Ectodermal cell (in vitro differentiated cells): ENCODE measurements around the gene GAP43.

Experiments used
- H3K27ac ChIP-seq: 2 replicates; pipeline ENCODE4 v1.7.0; 2013; ENCODE audit warnings: mild to moderate bottlenecking, low read depth, low read length; ENCODE audit not compliant: insufficient read depth, poor library complexity, severe bottlenecking
- H3K27me3 ChIP-seq: 2 replicates; pipeline ENCODE4 v1.7.0; 2013; ENCODE audit warnings: mild to moderate bottlenecking, low read length; ENCODE audit not compliant: insufficient read depth, control insufficient read depth, poor library complexity, severe bottlenecking
- H3K36me3 ChIP-seq: one replicate; pipeline ENCODE4 v1.7.0; 2013; ENCODE audit warnings: low read length; ENCODE audit not compliant: control insufficient read depth, insufficient read depth
- H3K4me1 ChIP-seq: one replicate; pipeline ENCODE4 v1.7.0; 2013; ENCODE audit warnings: low read length; ENCODE audit not compliant: control insufficient read depth, insufficient read depth
- H3K4me3 ChIP-seq: 2 replicates; pipeline ENCODE4 v1.7.0; 2013; ENCODE audit warnings: low read depth, low read length, control low read depth; ENCODE audit not compliant: insufficient read depth
- H3K9me3 ChIP-seq: 2 replicates; pipeline ENCODE4 v1.7.0; 2013; ENCODE audit warnings: mild to moderate bottlenecking, low read length, moderate library complexity; ENCODE audit not compliant: control insufficient read depth
- WGBS, 2 experiments: methylation state at CpG; one replicate each; pipeline ENCODE4 v1.1.7; 2013; ENCODE audit warnings: missing lambda C conversion rate in 2 of 2; 5-methylcytosine and 5-hydroxymethylcytosine counted together

GAP43 gene

DNA sequence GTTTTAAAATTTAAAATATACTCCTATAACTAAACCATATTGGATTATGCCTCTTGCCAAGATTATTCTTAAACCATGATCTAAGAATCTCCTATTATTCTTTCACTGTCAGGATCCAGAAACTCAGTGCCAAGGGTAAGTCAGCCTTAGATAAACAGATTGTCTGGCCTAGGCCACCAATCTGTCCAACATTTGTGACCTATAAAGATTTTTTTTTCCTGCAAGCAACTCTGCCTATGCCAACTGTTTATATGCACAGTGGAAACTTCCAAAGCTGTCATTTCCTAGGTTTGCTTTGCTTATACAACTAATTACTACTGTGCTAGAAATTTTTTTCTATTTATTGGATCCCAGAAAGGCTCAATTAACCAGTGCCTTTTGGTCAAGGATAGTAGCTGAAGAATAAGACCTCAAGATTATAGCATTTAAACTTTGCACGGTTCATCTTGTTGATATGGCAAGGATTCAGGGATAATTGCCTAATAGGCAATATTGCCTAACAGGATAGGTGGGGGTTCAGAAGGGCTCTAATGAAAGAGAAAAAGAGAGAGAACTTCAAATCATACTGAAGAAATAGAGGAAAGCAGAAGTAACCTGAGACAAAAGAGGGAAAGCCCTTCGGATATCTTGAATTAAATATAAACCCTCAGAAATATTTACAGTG, 22.8 kb downstream of the GAP43 start:
- Histone ChIP-seq H3K9me3 (no peaks in the 10 kb centered on the region), H3K27me3 (no peaks in the 10 kb centered on the region), H3K4me3 (no peak overlapping the region), H3K36me3 (no peaks in the 10 kb centered on the region), H3K27ac (no peak overlapping the region), H3K4me1 (no peaks in the 10 kb centered on the region)
- 89 to 100% methylated on average over 1 to 2 of the region's 2 CpGs for WGBS, 2 experiments

DNA sequence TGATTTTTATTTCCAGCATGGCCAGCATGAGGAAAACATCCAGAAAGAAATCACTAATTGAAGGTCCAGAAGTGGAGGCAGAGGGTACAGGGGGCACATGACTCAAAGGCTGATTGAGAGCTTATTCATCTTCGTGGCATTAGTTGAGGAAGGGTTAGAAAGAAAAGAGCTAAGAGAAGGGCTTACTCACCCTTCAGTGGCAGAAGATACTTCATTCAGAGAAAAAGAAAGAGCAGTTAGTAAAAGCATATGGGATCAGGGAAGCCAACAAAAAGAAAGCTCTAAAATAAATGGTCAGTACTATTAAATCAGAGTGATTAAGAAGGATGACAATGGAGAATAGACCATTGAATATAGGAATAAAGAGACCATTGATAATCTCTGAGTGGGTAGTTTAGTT, 25.2 kb downstream of the GAP43 start:
- 87 to 94% methylated on average over 1 of the region's 1 CpG for WGBS, 2 experiments
- no peak overlapping the region for H3K27ac ChIP-seq
- H3K36me3 ChIP-seq, result no peaks in the 10 kb centered on the region
- H3K9me3 ChIP-seq, result no peaks in the 10 kb centered on the region
- H3K27me3 ChIP-seq, result no peaks in the 10 kb centered on the region
- H3K4me3 ChIP-seq, result no peak overlapping the region
- no peaks in the 10 kb centered on the region for H3K4me1 ChIP-seq

DNA sequence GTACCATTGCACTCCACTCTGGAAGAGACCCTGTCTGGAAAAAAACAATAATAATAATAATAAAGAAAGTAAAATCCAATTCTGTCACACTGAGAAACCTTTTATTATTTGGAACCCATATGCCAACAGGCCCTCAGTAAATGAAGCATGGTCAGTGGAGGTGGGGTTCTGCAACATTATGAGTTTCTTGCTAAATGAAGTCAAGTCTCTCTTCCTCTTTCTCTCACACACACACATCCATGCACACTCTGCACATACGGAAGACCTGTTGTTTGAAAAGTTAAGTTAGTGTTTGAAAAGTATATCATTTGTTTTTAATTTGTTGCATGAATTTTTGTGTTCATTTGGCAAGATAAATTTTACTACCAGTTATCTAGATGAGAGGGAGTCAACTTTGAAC, 27.8 kb downstream of the GAP43 start:
- Histone ChIP-seq H3K27ac (no peak overlapping the region), H3K4me1 (no peaks in the 10 kb centered on the region), H3K27me3 (no peaks in the 10 kb centered on the region), H3K4me3 (no peak overlapping the region), H3K36me3 (no peaks in the 10 kb centered on the region), H3K9me3 (no peaks in the 10 kb centered on the region)
- no CpG with 5 or more reads among the region's 1 CpG for WGBS, 2 experiments

DNA sequence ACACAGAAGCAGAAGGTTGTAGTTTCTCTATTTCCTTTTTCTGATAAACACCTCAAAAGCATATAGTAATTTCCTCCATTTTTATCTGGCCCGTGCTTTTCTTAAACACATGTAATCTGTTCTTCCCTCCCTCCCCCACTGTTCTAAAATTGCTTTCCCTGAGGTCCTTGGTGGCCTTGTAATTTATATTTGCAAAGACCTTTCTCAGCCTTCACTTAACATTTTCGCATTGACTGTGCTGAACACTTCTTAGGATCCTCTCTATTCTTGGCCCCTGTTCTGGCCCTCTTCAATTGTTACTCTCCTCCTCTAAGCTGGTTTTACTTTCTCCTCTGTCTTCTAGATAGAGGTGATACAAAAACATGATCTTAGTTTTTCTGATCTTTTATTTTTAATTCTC, 28.3 kb downstream of the GAP43 start:
- Histone ChIP-seq H3K27ac (no peak overlapping the region), H3K27me3 (no peaks in the 10 kb centered on the region), H3K4me1 (no peaks in the 10 kb centered on the region), H3K36me3 (no peaks in the 10 kb centered on the region), H3K9me3 (no peaks in the 10 kb centered on the region), H3K4me3 (no peak overlapping the region)
- 93 to 100% methylated on average over 2 of the region's 2 CpGs for WGBS, 2 experiments

DNA sequence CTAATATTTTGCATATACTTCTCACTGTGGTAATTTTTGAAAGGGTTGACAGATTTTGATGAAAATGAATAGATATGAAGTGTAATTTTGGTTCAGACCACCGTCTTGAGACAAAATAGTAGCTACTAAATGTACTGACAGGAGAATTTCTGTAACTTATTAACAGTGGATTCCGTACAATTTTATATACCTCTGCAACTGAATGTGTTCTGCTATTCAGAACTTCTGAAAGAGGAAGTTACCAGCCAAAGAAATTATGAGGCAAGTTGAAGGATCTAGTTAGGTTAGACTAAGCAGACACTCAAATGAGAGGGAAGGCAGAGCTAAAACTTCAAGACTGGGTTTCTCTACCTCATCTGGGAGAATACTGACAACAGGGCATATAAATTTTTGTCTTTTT, 29.4 kb downstream of the GAP43 start:
- WGBS, 2 experiments, result 94 to 96% methylated on average over 2 of the region's 2 CpGs
- no peaks in the 10 kb centered on the region for H3K27me3 ChIP-seq
- no peaks in the 10 kb centered on the region for H3K4me1 ChIP-seq
- no peaks in the 10 kb centered on the region for H3K9me3 ChIP-seq
- no peak overlapping the region for H3K27ac ChIP-seq
- no peaks in the 10 kb centered on the region for H3K36me3 ChIP-seq
- no peak overlapping the region for H3K4me3 ChIP-seq

DNA sequence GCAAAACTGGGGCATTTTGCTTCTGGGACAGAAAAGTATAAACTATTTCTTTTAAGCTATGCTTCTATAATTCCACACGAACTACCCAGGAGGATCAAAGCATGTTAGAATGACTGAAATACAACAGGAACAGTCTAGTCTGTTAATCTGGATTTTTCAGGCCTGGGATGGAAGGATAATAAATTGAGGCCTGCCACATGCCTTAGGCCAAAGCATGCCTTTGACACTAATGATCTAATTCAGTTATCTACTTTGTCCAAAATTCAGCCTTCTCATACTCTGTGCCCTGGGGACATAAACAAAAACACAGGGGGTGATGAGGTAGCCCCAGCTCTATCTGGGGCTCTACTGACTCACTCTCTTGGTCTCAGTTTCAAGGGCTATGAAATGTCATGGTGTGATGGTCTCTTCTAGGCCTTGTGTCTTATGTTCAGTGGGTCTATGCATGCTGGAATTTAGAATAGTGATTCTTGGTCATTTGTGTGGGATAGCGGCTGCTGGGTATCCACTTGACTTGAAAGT, 32.5 kb downstream of the GAP43 start:
- no peaks in the 10 kb centered on the region for H3K36me3 ChIP-seq
- no peaks in the 10 kb centered on the region for H3K9me3 ChIP-seq
- no peaks in the 10 kb centered on the region for H3K27me3 ChIP-seq
- 94 to 98% methylated on average over 2 of the region's 2 CpGs for WGBS, 2 experiments
- H3K4me3 ChIP-seq, result no peak overlapping the region
- peaks cover 17% of the 10 kb centered on the region for H3K4me1 ChIP-seq
- no peak overlapping the region for H3K27ac ChIP-seq

DNA sequence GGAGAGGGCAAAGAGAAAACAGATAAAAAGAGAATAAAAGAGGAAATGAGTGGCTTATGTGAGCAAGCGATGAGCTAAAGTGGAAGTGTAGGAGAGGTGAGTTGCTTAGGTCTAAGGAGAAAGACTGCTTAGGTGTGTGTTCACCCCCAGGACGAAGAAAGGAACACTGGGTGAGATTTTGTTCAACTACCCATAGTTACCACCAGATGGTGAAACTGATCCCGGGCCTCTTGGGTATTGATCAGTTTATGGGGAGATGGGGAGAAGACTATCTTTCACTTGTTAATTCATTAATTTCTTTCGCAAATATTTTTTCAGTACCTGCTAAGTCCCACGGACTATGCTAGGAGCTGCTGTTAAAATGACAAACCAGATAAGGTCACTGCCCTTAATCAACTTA, 33.9 kb downstream of the GAP43 start:
- H3K9me3 ChIP-seq, result no peaks in the 10 kb centered on the region
- no peak overlapping the region for H3K27ac ChIP-seq
- peaks cover 22% of the 10 kb centered on the region for H3K4me1 ChIP-seq
- no peaks in the 10 kb centered on the region for H3K36me3 ChIP-seq
- no peak overlapping the region for H3K4me3 ChIP-seq
- no peaks in the 10 kb centered on the region for H3K27me3 ChIP-seq
- WGBS, 2 experiments, result 90 to 91% methylated on average over 4 of the region's 5 CpGs

DNA sequence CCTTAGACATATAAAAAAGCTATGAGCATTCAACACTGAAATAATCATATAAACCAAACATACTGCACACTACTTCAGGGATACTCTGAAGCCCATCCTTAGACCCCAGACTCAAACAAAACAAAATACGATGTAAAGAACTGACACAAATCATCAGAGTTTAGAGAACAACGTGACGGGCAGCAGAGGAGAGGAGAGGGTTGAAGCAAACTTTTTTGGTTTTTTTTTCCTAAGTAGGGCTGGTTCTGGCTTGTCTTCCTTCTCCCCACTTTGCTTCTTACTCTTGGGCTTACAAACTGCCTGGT, 34.7 kb downstream of the GAP43 start:
- H3K27ac ChIP-seq, result peak overlapping the region; percentile 99
- peaks cover 22% of the 10 kb centered on the region for H3K4me1 ChIP-seq
- WGBS, 2 experiments, result 8 to 31% methylated on average over 3 of the region's 3 CpGs
- H3K4me3 ChIP-seq, result peak overlapping the region; percentile 58
- H3K27me3 ChIP-seq, result no peaks in the 10 kb centered on the region
- H3K36me3 ChIP-seq, result no peaks in the 10 kb centered on the region
- H3K9me3 ChIP-seq, result no peaks in the 10 kb centered on the region

DNA sequence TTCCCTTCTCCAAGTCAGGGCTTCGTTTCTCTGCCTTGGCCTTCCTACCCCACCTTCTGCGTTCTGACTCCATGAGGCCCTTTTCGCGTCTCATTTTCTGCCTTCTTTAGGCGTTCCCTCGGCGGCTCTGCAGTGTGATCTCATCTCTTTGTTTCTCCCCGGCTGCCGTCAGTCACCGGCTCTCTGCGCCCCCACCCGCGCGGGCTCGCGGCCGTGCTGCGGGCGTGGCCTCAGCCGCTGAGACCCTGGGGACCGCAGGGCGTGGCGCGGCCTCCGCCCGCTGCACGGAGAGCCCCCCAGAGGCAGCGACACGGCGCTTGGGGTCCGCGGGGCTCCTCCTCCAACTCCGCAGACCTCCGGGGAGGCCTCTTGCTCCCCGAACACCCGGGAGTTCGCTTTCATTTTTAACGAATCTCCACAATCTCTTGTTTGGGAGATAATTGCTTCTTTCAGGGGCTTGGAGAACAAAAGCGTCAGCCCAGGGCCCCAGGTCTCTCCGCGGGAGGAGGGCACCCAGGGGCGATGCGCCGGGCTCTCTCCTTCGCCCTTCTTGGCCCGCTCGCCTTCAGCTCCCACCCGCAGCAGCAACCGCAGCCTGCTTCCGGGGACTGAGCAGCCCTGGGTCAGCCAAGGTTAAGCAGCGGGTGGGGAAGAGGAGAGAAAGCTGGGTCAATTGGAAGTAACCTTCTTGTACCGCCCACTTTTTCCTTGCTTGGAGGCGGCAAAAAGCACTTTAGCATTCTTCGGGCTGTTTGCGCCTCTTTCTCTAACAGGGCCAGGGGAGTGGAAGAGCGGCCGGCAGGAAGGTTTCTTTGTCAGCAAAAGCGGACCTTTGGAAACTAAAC, 35.2 kb downstream of the GAP43 start:
- Histone ChIP-seq H3K36me3 (no peaks in the 10 kb centered on the region), H3K27ac (peak overlapping the region; percentile 99), H3K4me3 (peak overlapping the region; percentile 58), H3K4me1 (peaks cover 22% of the 10 kb centered on the region), H3K27me3 (no peaks in the 10 kb centered on the region), H3K9me3 (no peaks in the 10 kb centered on the region)
- WGBS, 2 experiments, result 1% methylated on average over 58 of the region's 58 CpGs
